ENCODE results near the gene TOMM34. TPM values are rescaled to one million over a fixed set of nuclear protein-coding genes. Genes with fewer than 3 reads are reported as not detected.
A peak's percentile ranks its signal among the peaks of the same experiment; 100 is the strongest.

TOMM34 gene
- total and polyA plus RNA-seq, 9 of the 15 experiments (the other 6 are each of a cell fraction or from before 2014, with no cell fraction given) = 18.1 to 69.4 (median 41.7) TPM

- TF ChIP-seq, protein P1, sequence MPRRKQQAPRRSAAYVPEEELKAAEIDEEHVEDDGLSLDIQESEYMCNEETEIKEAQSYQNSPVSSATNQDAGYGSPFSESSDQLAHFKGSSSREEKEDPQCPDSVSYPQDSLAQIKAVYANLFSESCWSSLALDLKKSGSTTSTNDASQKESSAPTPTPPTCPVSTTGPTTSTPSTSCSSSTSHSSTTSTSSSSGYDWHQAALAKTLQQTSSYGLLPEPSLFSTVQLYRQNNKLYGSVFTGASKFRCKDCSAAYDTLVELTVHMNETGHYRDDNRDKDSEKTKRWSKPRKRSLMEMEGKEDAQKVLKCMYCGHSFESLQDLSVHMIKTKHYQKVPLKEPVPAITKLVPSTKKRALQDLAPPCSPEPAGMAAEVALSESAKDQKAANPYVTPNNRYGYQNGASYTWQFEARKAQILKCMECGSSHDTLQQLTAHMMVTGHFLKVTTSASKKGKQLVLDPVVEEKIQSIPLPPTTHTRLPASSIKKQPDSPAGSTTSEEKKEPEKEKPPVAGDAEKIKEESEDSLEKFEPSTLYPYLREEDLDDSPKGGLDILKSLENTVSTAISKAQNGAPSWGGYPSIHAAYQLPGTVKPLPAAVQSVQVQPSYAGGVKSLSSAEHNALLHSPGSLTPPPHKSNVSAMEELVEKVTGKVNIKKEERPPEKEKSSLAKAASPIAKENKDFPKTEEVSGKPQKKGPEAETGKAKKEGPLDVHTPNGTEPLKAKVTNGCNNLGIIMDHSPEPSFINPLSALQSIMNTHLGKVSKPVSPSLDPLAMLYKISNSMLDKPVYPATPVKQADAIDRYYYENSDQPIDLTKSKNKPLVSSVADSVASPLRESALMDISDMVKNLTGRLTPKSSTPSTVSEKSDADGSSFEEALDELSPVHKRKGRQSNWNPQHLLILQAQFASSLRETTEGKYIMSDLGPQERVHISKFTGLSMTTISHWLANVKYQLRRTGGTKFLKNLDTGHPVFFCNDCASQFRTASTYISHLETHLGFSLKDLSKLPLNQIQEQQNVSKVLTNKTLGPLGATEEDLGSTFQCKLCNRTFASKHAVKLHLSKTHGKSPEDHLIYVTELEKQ (CRISPR knock-in tag; IDR thresholded peaks at IDR 0.05) = no peak
- no peak for TF ChIP-seq MED1 (CRISPR knock-in tag; IDR thresholded peaks at IDR 0.05; ENCODE audit: borderline replicate concordance)
- TF ChIP-seq PCBP1 (IDR thresholded peaks at IDR 0.05; ENCODE audit: low read depth, low read length, poor library complexity, severe bottlenecking) = no peak
- 0 out of 2 replicates have a peak, but pooled peaks have one; percentile 48 for TF ChIP-seq FOXJ2 (tag; IDR thresholded peaks at IDR 0.05)
- peak; percentile 57 for TF ChIP-seq SMARCE1 (IDR thresholded peaks at IDR 0.05)
- TF ChIP-seq POLR2B (IDR thresholded peaks at IDR 0.05; ENCODE audit: low read depth, partially characterized antibody) = no peak
- no peak; the same call in 1 of the 2 replicates for TF ChIP-seq GABPA (tag; conservative IDR thresholded peaks at IDR 0.05; ENCODE audit: low read depth)
- no peak for TF ChIP-seq MEF2D (tag; conservative IDR thresholded peaks at IDR 0.05; ENCODE audit: low read depth)
- TF ChIP-seq ARID1B (IDR thresholded peaks at IDR 0.05) = peak; percentile 59
- TF ChIP-seq DPF2 (IDR thresholded peaks at IDR 0.05) = peak; percentile 74
- TF ChIP-seq, protein P2, sequence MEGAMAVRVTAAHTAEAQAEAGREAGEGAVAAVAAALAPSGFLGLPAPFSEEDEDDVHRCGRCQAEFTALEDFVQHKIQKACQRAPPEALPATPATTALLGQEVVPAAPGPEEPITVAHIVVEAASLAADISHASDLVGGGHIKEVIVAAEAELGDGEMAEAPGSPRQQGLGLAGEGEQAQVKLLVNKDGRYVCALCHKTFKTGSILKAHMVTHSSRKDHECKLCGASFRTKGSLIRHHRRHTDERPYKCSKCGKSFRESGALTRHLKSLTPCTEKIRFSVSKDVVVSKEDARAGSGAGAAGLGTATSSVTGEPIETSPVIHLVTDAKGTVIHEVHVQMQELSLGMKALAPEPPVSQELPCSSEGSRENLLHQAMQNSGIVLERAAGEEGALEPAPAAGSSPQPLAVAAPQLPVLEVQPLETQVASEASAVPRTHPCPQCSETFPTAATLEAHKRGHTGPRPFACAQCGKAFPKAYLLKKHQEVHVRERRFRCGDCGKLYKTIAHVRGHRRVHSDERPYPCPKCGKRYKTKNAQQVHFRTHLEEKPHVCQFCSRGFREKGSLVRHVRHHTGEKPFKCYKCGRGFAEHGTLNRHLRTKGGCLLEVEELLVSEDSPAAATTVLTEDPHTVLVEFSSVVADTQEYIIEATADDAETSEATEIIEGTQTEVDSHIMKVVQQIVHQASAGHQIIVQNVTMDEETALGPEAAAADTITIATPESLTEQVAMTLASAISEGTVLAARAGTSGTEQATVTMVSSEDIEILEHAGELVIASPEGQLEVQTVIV (CRISPR knock-in tag; IDR thresholded peaks at IDR 0.05; ENCODE audit: borderline replicate concordance) = no peak
- peak; percentile 53 for TF ChIP-seq EGR1 (conservative IDR thresholded peaks at IDR 0.05)
These were observed 1.0 kb upstream of the TOMM34 start (continued) for GRCh38 chr20:44961011-44961869.
